SK-N-SH treated with all-trans-retinoic acid at 6 μM for 48 hours (cell line): ENCODE measurements around the gene CDON.

Experiments used
- ATAC-seq: fragments of 200-7000 bp; cut with Tn5 transposase; 3 replicates; pipeline ENCODE4 v1.9.1; 2020; ENCODE audit warnings: mild to moderate bottlenecking, moderate library complexity
- ARNTL ChIP-seq: fragments of 450-650 bp; formaldehyde crosslinking; IDR thresholded peaks from 2 replicates; pipeline ENCODE4 v1.5.0; 2020; ENCODE audit warnings: low read depth, mild to moderate bottlenecking, moderate library complexity, borderline replicate concordance
- CREB5 ChIP-seq: fragments of 250-450 bp; sonication (Bioruptor Pico); IDR thresholded peaks from 2 replicates; pipeline ENCODE4 v1.5.1; 2020; ENCODE audit warnings: low read depth, mild to moderate bottlenecking, moderate library complexity
- CSDC2 ChIP-seq: fragments of 250-450 bp; sonication (Bioruptor Pico); IDR thresholded peaks from 2 replicates; pipeline ENCODE4 v1.5.0; 2020; ENCODE audit warnings: mild to moderate bottlenecking, moderate library complexity
- ESRRG ChIP-seq: fragments of 250-450 bp; sonication (Bioruptor Pico); IDR thresholded peaks from 2 replicates; pipeline ENCODE4 v1.6.1; 2021; ENCODE audit warnings: mild to moderate bottlenecking
- GLIS3 ChIP-seq: fragments of 250-450 bp; sonication (Bioruptor Pico); IDR thresholded peaks from 2 replicates; pipeline ENCODE4 v1.5.0; 2020; ENCODE audit warnings: mild to moderate bottlenecking, moderate library complexity
- ISL1 ChIP-seq: fragments of 250-450 bp; sonication (Bioruptor Pico); IDR thresholded peaks from 2 replicates; pipeline ENCODE4 v2.1.2; 2022; ENCODE audit warnings: mild to moderate bottlenecking, moderate library complexity
- OSR1 ChIP-seq: fragments of 250-450 bp; sonication (Bioruptor Pico); IDR thresholded peaks from 2 replicates; pipeline ENCODE4 v1.8.0; 2022; ENCODE audit warnings: moderate library complexity, mild to moderate bottlenecking, inconsistent platforms
- PATZ1 ChIP-seq: fragments of 250-450 bp; sonication (Bioruptor Pico); IDR thresholded peaks from 2 replicates; pipeline ENCODE4 v1.8.0; 2020; ENCODE audit warnings: mild to moderate bottlenecking, moderate library complexity, borderline replicate concordance
- POU6F1 ChIP-seq: fragments of 250-450 bp; sonication (Bioruptor Pico); IDR thresholded peaks from 2 replicates; pipeline ENCODE4 v1.8.0; 2021; ENCODE audit warnings: low read depth, mild to moderate bottlenecking, moderate library complexity, borderline replicate concordance
- PPARA ChIP-seq: fragments of 250-450 bp; sonication (Bioruptor Pico); IDR thresholded peaks from 2 replicates; pipeline ENCODE4 v1.5.0; 2020; ENCODE audit warnings: mild to moderate bottlenecking, borderline replicate concordance
- RARB ChIP-seq: fragments of 250-450 bp; sonication (Bioruptor Pico); IDR thresholded peaks from 2 replicates; pipeline ENCODE4 v1.8.0; 2021; ENCODE audit warnings: mild to moderate bottlenecking, moderate library complexity
- TCF4 ChIP-seq: fragments of 250-450 bp; sonication (Bioruptor Pico); IDR thresholded peaks from 2 replicates; pipeline ENCODE4 v1.8.0; 2021; ENCODE audit warnings: mild to moderate bottlenecking, moderate library complexity, borderline replicate concordance
- TOX ChIP-seq: fragments of 250-450 bp; sonication (Bioruptor Pico); IDR thresholded peaks from 2 replicates; pipeline ENCODE4 v1.8.0; 2021; ENCODE audit warnings: mild to moderate bottlenecking, moderate library complexity, borderline replicate concordance
- TSHZ2 ChIP-seq: fragments of 250-450 bp; sonication (Bioruptor Pico); IDR thresholded peaks from 2 replicates; pipeline ENCODE4 v1.5.0; 2020; ENCODE audit warnings: mild to moderate bottlenecking, moderate library complexity
- ZC3H10 ChIP-seq: fragments of 250-450 bp; sonication (Bioruptor Pico); IDR thresholded peaks from 2 replicates; pipeline ENCODE4 v1.5.1; 2021; ENCODE audit warnings: mild to moderate bottlenecking, moderate library complexity
- ZFP30 ChIP-seq: fragments of 450-650 bp; formaldehyde crosslinking; IDR thresholded peaks from 2 replicates; pipeline ENCODE4 v1.5.0; 2022; ENCODE audit warnings: mild to moderate bottlenecking, moderate library complexity
- ZNF565 ChIP-seq: fragments of 450-650 bp; formaldehyde crosslinking; conservative IDR thresholded peaks from 2 replicates; pipeline ENCODE4 v1.5.0; 2020; ENCODE audit warnings: low read depth, mild to moderate bottlenecking, moderate library complexity

Gene CDON

GRCh38 chr11:125980436-125980835 lies 82.2 kb downstream of the CDON start:
- TF ChIP-seq ESRRG (CRISPR knock-in tag) (no peak), TSHZ2 (no peak), ISL1 (no peak), ARNTL (CRISPR knock-in tag) (no peak), PPARA (CRISPR knock-in tag) (no peak), GLIS3 (CRISPR knock-in tag) (no peak), PATZ1 (CRISPR knock-in tag) (no peak)
- no peak for ATAC-seq

GRCh38 chr11:125979511-125979910 lies 83.2 kb downstream of the CDON start:
- ATAC-seq = no peak
- no peak for TF ChIP-seq CSDC2 (CRISPR knock-in tag)
- no peak for TF ChIP-seq ZC3H10 (CRISPR knock-in tag)
- no peak for TF ChIP-seq PPARA (CRISPR knock-in tag)
- no peak for TF ChIP-seq TOX (CRISPR knock-in tag)
- TF ChIP-seq PATZ1 (CRISPR knock-in tag) = no peak
- no peak for TF ChIP-seq OSR1 (CRISPR knock-in tag)
- TF ChIP-seq, all 23 proteins: peak for 0

- TF ChIP-seq ZFP30 (CRISPR knock-in tag) (no peak), RARB (CRISPR knock-in tag) (no peak), ZNF565 (CRISPR knock-in tag) (no peak), TCF4 (no peak), CREB5 (no peak), TSHZ2 (no peak), GLIS3 (CRISPR knock-in tag) (no peak), POU6F1 (CRISPR knock-in tag) (no peak)
- no peak for ATAC-seq
Measured at GRCh38 chr11:125978778-125979407, 83.8 kb downstream of the CDON start.
